H9 (cell line): ENCODE measurements around the gene OXCT1. TPM values are rescaled to one million over a fixed set of nuclear protein-coding genes. Genes with fewer than 3 reads are reported as not detected.

Experiments used
- DNase-seq: peaks from one replicate; pipeline ENCODE4 v3.0.0-alpha.2; 2017
- H2AFZ ChIP-seq: one replicate; pipeline ENCODE4 v1.6.1; 2013; ENCODE audit warnings: mild to moderate bottlenecking, low read length, control low read depth, moderate library complexity
- H2AK5ac ChIP-seq: 2 replicates; pipeline ENCODE4 v1.6.1; 2013; ENCODE audit warnings: low read length, control low read depth, mixed read lengths; ENCODE audit not compliant: insufficient read length
- H2BK120ac ChIP-seq: one replicate; pipeline ENCODE4 v1.6.1; 2013; ENCODE audit warnings: low read depth, mild to moderate bottlenecking, low read length, control low read depth, inconsistent platforms; ENCODE audit not compliant: poor library complexity, severe bottlenecking
- H2BK12ac ChIP-seq: 2 replicates; pipeline ENCODE4 v1.6.1; 2013; ENCODE audit warnings: low read length, control low read depth, mixed read lengths, low read depth; ENCODE audit not compliant: insufficient read length
- H2BK15ac ChIP-seq: 2 replicates; pipeline ENCODE4 v1.6.1; 2013; ENCODE audit warnings: low read depth, low read length, control low read depth
- H2BK20ac ChIP-seq: one replicate; pipeline ENCODE4 v1.6.1; 2013; ENCODE audit warnings: low read depth, mild to moderate bottlenecking, low read length, control low read depth, inconsistent platforms; ENCODE audit not compliant: poor library complexity, severe bottlenecking
- H2BK5ac ChIP-seq: 2 replicates; pipeline ENCODE4 v1.6.1; 2013; ENCODE audit warnings: low read length, control low read depth, mixed read lengths; ENCODE audit not compliant: insufficient read length
- H3K14ac ChIP-seq: 2 replicates; pipeline ENCODE4 v1.6.1; 2013; ENCODE audit warnings: low read length, control low read depth; ENCODE audit not compliant: insufficient read depth
- H3K18ac ChIP-seq: 2 replicates; pipeline ENCODE4 v1.6.1; 2013; ENCODE audit warnings: low read depth, mild to moderate bottlenecking, mixed read lengths, low read length, control low read depth; ENCODE audit not compliant: insufficient read length
- H3K23ac ChIP-seq: 2 replicates; pipeline ENCODE4 v1.6.1; 2013; ENCODE audit warnings: low read length, control low read depth, mixed read lengths, low read depth; ENCODE audit not compliant: insufficient read length
- H3K23me2 ChIP-seq: 2 replicates; pipeline ENCODE4 v1.6.1; 2013; ENCODE audit warnings: low read depth, mild to moderate bottlenecking, mixed read lengths, low read length, control low read depth; ENCODE audit not compliant: insufficient read length, poor library complexity, severe bottlenecking
- H3K27ac ChIP-seq: 2 replicates; pipeline ENCODE4 v1.5.1; 2013; ENCODE audit warnings: low read length, control low read depth, mixed read lengths, low read depth; ENCODE audit not compliant: insufficient read length
- H3K27me3 ChIP-seq: 2 replicates; pipeline ENCODE4 v1.6.1; 2013; ENCODE audit warnings: low read length, control low read depth, inconsistent platforms; ENCODE audit not compliant: insufficient read depth
- H3K4ac ChIP-seq: 2 replicates; pipeline ENCODE4 v1.6.1; 2013; ENCODE audit warnings: low read depth, mild to moderate bottlenecking, control low read depth, inconsistent platforms, low read length, moderate library complexity
- H3K4me1 ChIP-seq: 2 replicates; pipeline ENCODE4 v1.6.1; 2013; ENCODE audit warnings: low read length, control low read depth, inconsistent platforms; ENCODE audit not compliant: insufficient read depth
- H3K4me2 ChIP-seq: 2 replicates; pipeline ENCODE4 v1.6.1; 2013; ENCODE audit warnings: low read length, control low read depth, mixed read lengths; ENCODE audit not compliant: insufficient read length, insufficient read depth
- H3K56ac ChIP-seq: 2 replicates; pipeline ENCODE4 v1.6.1; 2013; ENCODE audit warnings: low read depth, mild to moderate bottlenecking, mixed read lengths, low read length, control low read depth; ENCODE audit not compliant: insufficient read length
- H3K79me1 ChIP-seq: 2 replicates; pipeline ENCODE4 v1.6.1; 2013; ENCODE audit warnings: low read depth, mild to moderate bottlenecking, moderate library complexity, low read length, control low read depth, inconsistent platforms; ENCODE audit not compliant: insufficient read depth, poor library complexity, severe bottlenecking
- H3K79me2 ChIP-seq: 2 replicates; pipeline ENCODE4 v1.6.1; 2013; ENCODE audit warnings: low read length, control low read depth, inconsistent platforms; ENCODE audit not compliant: insufficient read depth
- H3K9ac ChIP-seq: 2 replicates; pipeline ENCODE4 v1.6.1; 2013; ENCODE audit warnings: low read length, control low read depth, mixed read lengths; ENCODE audit not compliant: insufficient read length; ENCODE audit errors: extremely low read depth
- H3K9me3 ChIP-seq: one replicate; pipeline ENCODE4 v1.6.1; 2013; ENCODE audit warnings: low read depth, low read length, inconsistent platforms; ENCODE audit not compliant: control insufficient read depth
- H3T11ph ChIP-seq: one replicate; pipeline ENCODE4 v1.6.1; 2013; ENCODE audit warnings: mild to moderate bottlenecking, low read length, control low read depth, inconsistent platforms
- H4K20me1 ChIP-seq: one replicate; pipeline ENCODE4 v1.6.1; 2013; ENCODE audit not compliant: control insufficient read depth, insufficient read length, insufficient read depth
- H4K5ac ChIP-seq: 2 replicates; pipeline ENCODE4 v1.6.1; 2013; ENCODE audit warnings: low read depth, mild to moderate bottlenecking, mixed read lengths, low read length, control low read depth; ENCODE audit not compliant: insufficient read length
- H4K8ac ChIP-seq: replicated peaks from 2 replicates; pipeline ENCODE4 v1.6.1; 2013; ENCODE audit warnings: low read length, control low read depth, mixed read lengths, low read depth; ENCODE audit not compliant: insufficient read length
- H4K91ac ChIP-seq: 2 replicates; pipeline ENCODE4 v1.6.1; 2013; ENCODE audit warnings: low read depth, mild to moderate bottlenecking, moderate library complexity, mixed read lengths, low read length, control low read depth; ENCODE audit not compliant: insufficient read length
- H3K27ac Mint-ChIP-seq, 3 experiments: 2 replicates in 2 of 3; 3 replicates in 1 of 3; pipeline ENCODE4 v1.8.0; 2020 to 2021; ENCODE audit warnings: mixed read lengths in 3 of 3, mild to moderate bottlenecking in 1 of 3, moderate library complexity in 1 of 3
- H3K27me3 Mint-ChIP-seq: 2 replicates; pipeline ENCODE4 v1.8.0; 2021; ENCODE audit warnings: low read depth, mild to moderate bottlenecking, moderate library complexity, mixed read lengths
- H3K36me3 Mint-ChIP-seq, 3 experiments: 2 replicates in 2 of 3; 3 replicates in 1 of 3; pipeline ENCODE4 v1.8.0; 2020 to 2021; ENCODE audit warnings: low read depth in 3 of 3, mixed read lengths in 3 of 3; ENCODE audit not compliant: insufficient read depth in 1 of 3
- H3K4me1 Mint-ChIP-seq, 2 experiments: 2 replicates each; pipeline ENCODE4 v1.8.0; 2020; ENCODE audit warnings: mixed read lengths in 2 of 2
- H3K4me3 Mint-ChIP-seq, 2 experiments: 2 replicates in 1 of 2; 3 replicates in 1 of 2; pipeline ENCODE4 v1.8.0; 2020 to 2021; ENCODE audit warnings: mild to moderate bottlenecking in 2 of 2, mixed read lengths in 2 of 2, moderate library complexity in 1 of 2
- H3K9me3 Mint-ChIP-seq, 2 experiments: 2 replicates in 1 of 2; 3 replicates in 1 of 2; pipeline ENCODE4 v1.8.0; 2020; ENCODE audit warnings: mild to moderate bottlenecking in 2 of 2, mixed read lengths in 2 of 2, moderate library complexity in 1 of 2
- CTCF ChIP-seq: fragments of 200-600 bp; sonication (generic); conservative IDR thresholded peaks from 3 replicates; pipeline ENCODE4 v1.8.0; 2021; ENCODE audit warnings: antibody characterized with exemption, mild to moderate bottlenecking
- WGBS: extraction: QIAGEN DNeasy Blood & Tissue Kit; methylation state at CpG from one replicate; pipeline ENCODE4 v1.1.7; 2013; ENCODE audit warnings: missing lambda C conversion rate, low lambda C conversion rate, mixed read lengths; ENCODE audit not compliant: insufficient read length; ENCODE audit errors: extremely low coverage; 5-methylcytosine and 5-hydroxymethylcytosine counted together
- total RNA-seq: library from RNA; stranded (reverse); gene quantifications from 2 replicates; pipeline ENCODE4 v1.2.1, GENCODE V29; 2021

Gene OXCT1
- total RNA-seq, 1 experiment from 2014 or later: 25.6 TPM

DNA sequence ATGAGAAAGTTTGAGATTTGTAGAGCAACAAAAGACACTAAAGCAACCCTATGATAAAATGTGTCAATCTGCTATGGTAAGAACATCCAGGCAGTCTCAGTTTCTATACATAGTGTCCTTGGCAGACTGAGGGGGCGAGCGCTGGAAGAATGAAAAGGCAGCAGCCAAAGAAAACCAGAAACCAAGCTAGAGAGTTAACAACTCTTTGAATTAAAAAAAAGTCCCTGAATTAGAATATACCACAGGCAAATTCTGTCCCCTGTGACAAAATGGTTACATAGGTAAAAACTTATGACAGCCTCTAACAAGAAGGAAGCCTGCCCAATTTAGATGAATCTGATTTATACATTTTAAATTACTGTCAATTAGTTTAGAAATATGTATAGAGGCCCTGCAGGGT is 106.7 kb downstream of the OXCT1 start:
- H3K56ac ChIP-seq: no peak overlapping the region
- no peak overlapping the region for H3K18ac ChIP-seq
- H3K27ac ChIP-seq: no peak overlapping the region
- no peaks in the 10 kb centered on the region for H3K4me1 ChIP-seq
- WGBS: no CpG with 5 or more reads among the region's 2 CpGs
- H3K23me2 ChIP-seq: no peaks in the 10 kb centered on the region
- no peak overlapping the region for H4K91ac ChIP-seq
- H3T11ph ChIP-seq: no peak overlapping the region
- no peaks in the 10 kb centered on the region for H3K9me3 ChIP-seq
- no peak overlapping the region for H3K23ac ChIP-seq
- no peak overlapping the region for H3K4me3 Mint-ChIP-seq
- no peak for DNase-seq
- no peaks in the 10 kb centered on the region for H3K27me3 Mint-ChIP-seq
- no peak overlapping the region for H2BK12ac ChIP-seq
- H4K8ac ChIP-seq: no peak overlapping the region
- no peak overlapping the region for H2BK120ac ChIP-seq
- no peak overlapping the region for H2AFZ ChIP-seq
- H3K27me3 ChIP-seq: no peaks in the 10 kb centered on the region
- H2BK20ac ChIP-seq: no peak overlapping the region
- H3K79me1 ChIP-seq: no peaks in the 10 kb centered on the region
- H3K9me3 Mint-ChIP-seq: no peaks in the 10 kb centered on the region
- no peak overlapping the region for H3K14ac ChIP-seq
- H3K27ac Mint-ChIP-seq: no peak overlapping the region
- no peak overlapping the region for H4K5ac ChIP-seq
- no peak overlapping the region for H3K9ac ChIP-seq
- H2BK5ac ChIP-seq: no peak overlapping the region
- H2BK15ac ChIP-seq: no peak overlapping the region
- no peaks in the 10 kb centered on the region for H4K20me1 ChIP-seq
- TF ChIP-seq CTCF: no peak
- no peak overlapping the region for H3K4me2 ChIP-seq
- H2AK5ac ChIP-seq: no peak overlapping the region
- H3K4ac ChIP-seq: no peak overlapping the region
- no peaks in the 10 kb centered on the region for H3K4me1 Mint-ChIP-seq
- H3K36me3 Mint-ChIP-seq: peaks cover 0 to 10% (median 0%) of the 10 kb centered on the region in 3 experiments; a peak in 3 of 7 replicates
- H3K79me2 ChIP-seq: no peaks in the 10 kb centered on the region
